HAP-1 (cell line): ENCODE measurements around the gene RPS6KA2.
"Not testable (repeated sequence)": the region's sequence is repeated elsewhere in the genome, so short reads cannot be mapped to it uniquely, and the experiment has no call there.

Source experiments
- DNase-seq, 2 experiments: peaks; one replicate each; pipeline ENCODE4 v3.0.0-alpha.2; 2016 to 2020; ENCODE audit warnings: low spot score in 2 of 2
- H3K27me3 ChIP-seq: fragments of 250-450 bp; sonication (Bioruptor Pico); 2 replicates; pipeline ENCODE4 v1.5.1; 2020; ENCODE audit warnings: low read depth, mild to moderate bottlenecking, moderate library complexity
- H3K36me3 ChIP-seq: fragments of 250-450 bp; sonication (Bioruptor Pico); replicated peaks from 2 replicates; pipeline ENCODE4 v1.5.1; 2020; ENCODE audit warnings: mild to moderate bottlenecking
- H3K4me1 ChIP-seq: fragments of 250-450 bp; sonication (Bioruptor Pico); 2 replicates; pipeline ENCODE4 v1.5.1; 2020; ENCODE audit warnings: mild to moderate bottlenecking
- H3K4me3 ChIP-seq: fragments of 250-450 bp; sonication (Bioruptor Pico); 2 replicates; pipeline ENCODE4 v1.5.1; 2020; ENCODE audit warnings: mild to moderate bottlenecking, moderate library complexity
- H3K9me3 ChIP-seq: fragments of 250-450 bp; sonication (Bioruptor Pico); 2 replicates; pipeline ENCODE4 v1.5.1; 2020; ENCODE audit warnings: mild to moderate bottlenecking, moderate library complexity
- in situ Hi-C: fragments of 300-500 bp; cut with MboI; formaldehyde crosslinking; loops from 3 replicates; pipeline ENCODE4 v1.14.3; 2020; ENCODE audit warnings: low sequenced_read_pairs, inconsistent platforms, mixed read lengths

RPS6KA2 gene

GRCh38 chr6:166392755-166393534 is 234.1 kb downstream of the RPS6KA2 start:
- H3K4me1 ChIP-seq, H3K9me3 ChIP-seq, H3K36me3 ChIP-seq, in situ Hi-C loops, DNase-seq, H3K4me3 ChIP-seq, H3K27me3 ChIP-seq: not testable (repeated sequence)

GRCh38 chr6:166389119-166389518 is 237.9 kb downstream of the RPS6KA2 start:
- no peak overlapping the region for H3K4me3 ChIP-seq
- H3K9me3 ChIP-seq = no peaks in the 10 kb centered on the region
- no peak for DNase-seq
- H3K36me3 ChIP-seq = no peaks in the 10 kb centered on the region
- in situ Hi-C loops = loop anchor here (10.0 kb wide), 1 partner anchor 54 kb away; no protein-coding TSS in a partner anchor
- no peaks in the 10 kb centered on the region for H3K27me3 ChIP-seq
- peaks cover 5% of the 10 kb centered on the region; the same call in 1 of the 2 replicates for H3K4me1 ChIP-seq

GRCh38 chr6:166388290-166389004 is 238.6 kb downstream of the RPS6KA2 start:
- in situ Hi-C loops = loop anchor here (10.0 kb wide), 1 partner anchor 54 kb away; no protein-coding TSS in a partner anchor
- peaks cover 7% of the 10 kb centered on the region; the same call in 1 of the 2 replicates for H3K4me1 ChIP-seq

GRCh38 chr6:166387642-166388289 is 239.3 kb downstream of the RPS6KA2 start:
- H3K27me3 ChIP-seq = no peaks in the 10 kb centered on the region
- DNase-seq = peak; percentile 19 to 47
- H3K4me1 ChIP-seq = peaks cover 7% of the 10 kb centered on the region; the same call in 1 of the 2 replicates

More at GRCh38 chr6:166388290-166389004, 238.6 kb downstream of the RPS6KA2 start:
- Histone ChIP-seq H3K36me3 (no peaks in the 10 kb centered on the region), H3K4me3 (no peak overlapping the region), H3K9me3 (no peaks in the 10 kb centered on the region), H3K27me3 (no peaks in the 10 kb centered on the region)
- no peak for DNase-seq

GRCh38 chr6:166387098-166387497 is 240.0 kb downstream of the RPS6KA2 start:
- in situ Hi-C loops = loop anchor here (10.0 kb wide), 1 partner anchor 52 kb away; no protein-coding TSS in a partner anchor
- not testable (repeated sequence) for H3K4me1 ChIP-seq, H3K27me3 ChIP-seq, H3K4me3 ChIP-seq, H3K36me3 ChIP-seq, DNase-seq, H3K9me3 ChIP-seq

More at GRCh38 chr6:166387642-166388289, 239.3 kb downstream of the RPS6KA2 start:
- H3K4me3 ChIP-seq = no peak overlapping the region
- H3K36me3 ChIP-seq = no peaks in the 10 kb centered on the region
- H3K9me3 ChIP-seq = no peaks in the 10 kb centered on the region
- in situ Hi-C loops = loop anchor here (10.0 kb wide), 1 partner anchor 53 kb away; no protein-coding TSS in a partner anchor

GRCh38 chr6:166386111-166386510 is 240.9 kb downstream of the RPS6KA2 start:
- DNase-seq = no peak
- Histone ChIP-seq H3K36me3 (no peaks in the 10 kb centered on the region), H3K4me3 (no peak overlapping the region), H3K9me3 (no peaks in the 10 kb centered on the region), H3K27me3 (no peaks in the 10 kb centered on the region), H3K4me1 (peaks cover 8% of the 10 kb centered on the region)
- in situ Hi-C loops = loop anchor here (10.0 kb wide), 1 partner anchor 51 kb away; no protein-coding TSS in a partner anchor

- DNase-seq = peak in 1 of 2 experiments; percentile 49
- H3K9me3 ChIP-seq = not testable (repeated sequence)
These were observed 243.2 kb downstream of the RPS6KA2 start for GRCh38 chr6:166383802-166384363.

GRCh38 chr6:166382933-166383801 is 243.9 kb downstream of the RPS6KA2 start, which contains the start of gene MPC1:
Gene MPC1, minus strand, starts transcription at chr6:166382940. Its CDS starts 64 bp downstream, at chr6:166382876.
- in situ Hi-C loops = loop anchor here (10.0 kb wide), 1 partner anchor 48 kb away; no protein-coding TSS in a partner anchor

More at GRCh38 chr6:166383802-166384363, 243.2 kb downstream of the RPS6KA2 start:
- H3K4me3 ChIP-seq = peak overlapping the region; percentile 60
- not testable (repeated sequence) for H3K36me3 ChIP-seq, H3K27me3 ChIP-seq
- peaks cover 10% of the 10 kb centered on the region for H3K4me1 ChIP-seq
- in situ Hi-C loops = loop anchor here (10.0 kb wide), 1 partner anchor 49 kb away; no protein-coding TSS in a partner anchor

GRCh38 chr6:166382500-166382932 is 244.5 kb downstream of the RPS6KA2 start:
- in situ Hi-C loops = loop anchor here (10.0 kb wide), 1 partner anchor 48 kb away; no protein-coding TSS in a partner anchor
- H3K36me3 ChIP-seq = no peaks in the 10 kb centered on the region
- H3K4me3 ChIP-seq = peak overlapping the region; percentile 60
- no peaks in the 10 kb centered on the region for H3K9me3 ChIP-seq
- no peaks in the 10 kb centered on the region for H3K27me3 ChIP-seq
- no peak for DNase-seq
- peaks cover 9% of the 10 kb centered on the region for H3K4me1 ChIP-seq

More at GRCh38 chr6:166382933-166383801, 243.9 kb downstream of the RPS6KA2 start, which contains the start of gene MPC1:
- Histone ChIP-seq H3K27me3 (no peaks in the 10 kb centered on the region), H3K36me3 (no peaks in the 10 kb centered on the region), H3K4me3 (peak within 1 kb of the TSS; percentile 60), H3K4me1 (peaks cover 10% of the 10 kb centered on the region), H3K9me3 (no peaks in the 10 kb centered on the region)
- peak; percentile 91 to 95 for DNase-seq

- DNase-seq = peak; percentile 45 to 76
- in situ Hi-C loops = loop anchor here (10.0 kb wide), 1 partner anchor 47 kb away; no protein-coding TSS in a partner anchor
These were observed 245.1 kb downstream of the RPS6KA2 start for GRCh38 chr6:166381733-166382499.

GRCh38 chr6:166381381-166381732 is 245.7 kb downstream of the RPS6KA2 start:
- in situ Hi-C loops = loop anchor here (10.0 kb wide), 1 partner anchor 47 kb away; no protein-coding TSS in a partner anchor

More at GRCh38 chr6:166381733-166382499, 245.1 kb downstream of the RPS6KA2 start:
- Histone ChIP-seq H3K4me1 (peaks cover 5% of the 10 kb centered on the region), H3K9me3 (no peaks in the 10 kb centered on the region), H3K4me3 (peak overlapping the region; percentile 60), H3K27me3 (no peaks in the 10 kb centered on the region), H3K36me3 (no peaks in the 10 kb centered on the region)

More at GRCh38 chr6:166381381-166381732, 245.7 kb downstream of the RPS6KA2 start:
- DNase-seq = no peak
- H3K9me3 ChIP-seq = no peaks in the 10 kb centered on the region
- no peaks in the 10 kb centered on the region for H3K36me3 ChIP-seq
- peak overlapping the region; percentile 60 for H3K4me3 ChIP-seq
- no peaks in the 10 kb centered on the region for H3K27me3 ChIP-seq
- peaks cover 5% of the 10 kb centered on the region for H3K4me1 ChIP-seq
